COLO668 (cell line): Measurements from ENCODE around the gene TIAM2.
"Not testable (repeated sequence)": the region's sequence is repeated elsewhere in the genome, so short reads cannot be mapped to it uniquely, and the experiment has no call there.

Experiments used
- DNase-seq: peaks from one replicate; lab custom pipeline; 2025; ENCODE audit not compliant: unreplicated experiment; lab: John Stamatoyannopoulos, UW

Gene TIAM2

DNA sequence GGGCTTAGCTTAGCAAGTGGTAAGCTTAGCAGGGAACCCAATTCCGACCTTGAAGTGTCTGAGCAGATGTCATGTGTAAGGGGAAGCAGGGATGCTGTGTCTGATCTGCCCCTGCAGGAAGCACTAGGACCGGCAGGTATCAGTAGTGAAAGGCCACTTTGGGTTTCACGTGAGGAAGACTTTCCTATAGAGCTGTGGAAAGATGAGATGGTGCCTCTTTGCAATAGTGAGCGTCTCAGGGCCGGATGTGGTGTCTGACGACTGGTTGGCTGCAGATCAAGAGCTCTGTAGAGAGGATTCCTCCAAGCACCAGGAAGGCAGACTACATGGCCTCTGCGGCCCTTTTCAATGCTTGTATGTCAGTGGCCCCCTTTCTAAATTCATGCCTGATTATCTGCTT, 98.3 kb downstream of the TIAM2 start:
- no peak for DNase-seq

DNA sequence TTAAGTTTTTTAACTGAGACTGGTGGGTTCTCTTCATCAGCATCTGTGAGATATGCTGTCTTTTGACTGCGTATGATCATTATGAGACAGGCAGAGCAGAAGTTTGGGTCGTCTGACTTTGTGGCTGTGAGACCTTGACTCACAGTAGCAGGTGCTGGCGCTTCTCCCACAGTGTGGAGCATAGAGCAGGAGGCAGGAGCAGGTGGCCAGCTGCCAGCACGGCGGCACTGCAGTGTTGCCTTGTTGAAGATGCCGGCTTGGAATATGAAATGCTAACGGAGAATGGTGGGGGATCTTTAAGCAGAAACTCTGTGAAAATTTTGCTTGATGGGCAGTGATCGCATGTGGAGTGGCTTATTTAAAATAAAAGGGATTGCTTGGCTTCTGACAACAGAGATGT, 105.0 kb downstream of the TIAM2 start:
- no peak for DNase-seq

DNA sequence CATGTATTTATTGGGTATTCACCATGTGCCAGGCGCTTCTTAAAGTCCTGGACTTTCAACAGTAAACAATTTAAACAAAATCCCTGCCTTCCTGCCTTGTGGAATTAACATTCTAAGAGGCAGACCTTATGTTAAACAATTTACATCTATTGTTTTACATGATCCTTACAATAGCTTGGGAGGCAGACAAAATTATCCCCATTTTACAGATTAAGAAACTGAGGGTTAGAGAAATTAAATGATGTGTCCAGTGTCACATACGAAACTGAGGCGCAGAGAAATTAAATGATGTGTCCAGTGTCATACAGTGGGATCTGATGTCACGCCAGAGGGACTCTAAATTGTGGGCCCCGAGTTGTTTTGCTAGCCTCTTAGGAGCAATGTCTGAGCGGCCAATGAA, 105.5 kb downstream of the TIAM2 start:
- DNase-seq = no peak

DNA sequence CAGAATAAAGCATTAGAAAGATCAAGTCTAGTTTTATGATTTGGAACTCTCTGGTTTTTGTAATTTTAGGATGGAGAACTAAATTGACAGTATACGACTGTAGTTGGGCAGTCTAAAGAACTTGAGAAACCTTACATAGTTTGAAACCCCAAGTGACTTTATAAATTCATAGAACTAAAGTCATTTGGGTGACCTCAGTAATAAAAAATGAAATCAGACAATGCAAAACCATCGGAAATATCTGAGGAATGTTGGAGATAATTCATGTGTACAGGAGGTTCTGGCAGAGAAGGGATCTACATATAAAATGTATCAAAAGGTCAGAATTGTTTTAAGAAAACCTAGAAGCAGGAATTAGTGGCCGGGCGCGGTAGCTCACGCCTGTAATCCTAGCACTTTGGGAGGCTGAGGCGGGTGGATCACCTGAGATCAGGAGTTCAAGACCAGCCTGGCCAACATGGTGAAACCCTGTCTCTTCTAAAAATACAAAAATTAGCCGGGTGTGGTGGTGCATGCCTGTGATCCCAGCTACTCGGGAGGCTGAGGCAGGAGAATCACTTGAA, 108.0 kb downstream of the TIAM2 start:
- DNase-seq = not testable (repeated sequence)

DNA sequence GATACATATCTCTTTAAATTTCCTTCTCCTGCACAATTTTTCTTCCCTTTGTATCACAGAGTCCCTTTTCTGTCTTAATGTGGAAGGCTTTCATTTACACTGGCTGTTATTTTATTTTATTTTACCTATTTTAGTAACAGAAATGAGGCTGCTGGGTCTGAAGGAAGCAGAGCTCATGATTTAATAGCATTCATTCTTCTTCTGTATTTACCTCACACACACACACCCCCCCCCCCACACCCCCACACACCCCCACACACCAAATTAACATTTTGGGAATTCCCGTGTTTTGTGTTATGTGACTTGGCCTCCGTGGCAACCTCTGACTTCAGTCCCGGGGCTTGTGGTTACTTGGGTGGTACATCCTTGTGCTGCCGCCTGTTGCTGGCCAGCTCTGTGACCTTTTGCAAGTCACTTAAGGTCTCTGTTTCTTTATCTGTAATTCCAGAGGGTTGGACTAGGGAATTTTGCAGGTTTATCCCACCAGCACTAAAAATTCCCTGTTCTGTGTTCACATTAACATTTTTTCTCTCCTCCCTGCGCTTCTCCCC, 108.8 kb downstream of the TIAM2 start:
- DNase-seq = no peak

DNA sequence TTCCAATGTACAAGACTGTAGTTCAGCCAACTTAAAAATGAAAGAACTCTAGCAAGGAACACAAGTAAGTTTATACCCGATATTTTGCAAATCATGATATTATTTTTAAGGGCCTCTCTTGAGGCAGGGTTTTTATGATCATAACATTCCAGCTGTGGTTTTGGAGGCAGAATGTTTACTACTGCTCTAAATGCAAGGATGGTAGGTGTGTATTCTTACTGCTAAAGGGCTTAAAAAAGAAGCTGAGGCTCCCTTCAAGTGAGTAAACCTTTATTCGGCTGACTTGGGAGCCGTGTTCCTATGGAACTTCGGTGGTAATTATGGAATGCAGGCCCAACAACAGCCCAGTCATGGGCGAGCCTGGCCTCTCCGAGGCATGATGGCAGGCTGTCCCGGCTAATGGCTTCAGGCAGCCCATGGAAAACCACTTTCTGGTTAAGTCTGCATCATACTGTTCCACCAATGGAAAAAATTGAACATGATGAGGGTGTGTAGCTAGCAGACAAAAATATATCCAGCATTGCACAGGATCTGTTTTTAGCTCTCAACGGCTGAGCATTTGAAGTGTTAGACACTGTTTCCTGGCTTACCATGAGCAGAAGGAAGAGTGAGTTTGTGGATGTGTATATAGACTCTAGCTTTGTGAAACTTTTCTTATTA, 111.5 kb downstream of the TIAM2 start:
- no peak for DNase-seq

DNA sequence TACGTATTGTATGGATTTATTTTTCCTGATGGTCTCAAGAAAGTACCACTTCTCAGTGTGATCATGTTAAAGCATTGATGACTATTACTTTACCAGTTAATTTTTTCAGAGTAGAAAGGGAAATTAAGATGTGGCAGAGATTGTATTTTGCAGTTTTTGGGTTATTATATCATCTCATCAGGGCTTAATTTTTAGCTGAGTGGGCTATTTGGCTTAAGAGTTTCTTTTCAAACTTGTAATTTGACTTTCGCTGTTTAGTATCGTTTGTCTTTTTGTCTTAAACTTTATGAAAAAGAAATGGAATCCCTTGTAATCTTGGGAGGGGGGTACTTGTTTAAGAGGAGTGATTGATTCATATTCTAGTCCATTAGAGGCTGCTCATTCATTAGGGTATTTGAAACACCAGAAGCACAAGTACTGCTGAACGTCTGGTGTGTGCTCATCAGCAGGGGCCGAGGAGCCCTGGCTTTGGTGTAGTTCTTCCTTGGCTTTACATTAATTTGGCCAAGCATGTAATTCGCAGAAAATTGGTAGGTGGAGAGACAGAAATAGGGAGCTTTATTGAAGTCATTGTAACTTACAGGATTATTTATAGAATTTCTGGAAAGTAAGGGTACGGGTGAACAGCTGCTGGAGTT, 112.4 kb downstream of the TIAM2 start:
- no peak for DNase-seq

DNA sequence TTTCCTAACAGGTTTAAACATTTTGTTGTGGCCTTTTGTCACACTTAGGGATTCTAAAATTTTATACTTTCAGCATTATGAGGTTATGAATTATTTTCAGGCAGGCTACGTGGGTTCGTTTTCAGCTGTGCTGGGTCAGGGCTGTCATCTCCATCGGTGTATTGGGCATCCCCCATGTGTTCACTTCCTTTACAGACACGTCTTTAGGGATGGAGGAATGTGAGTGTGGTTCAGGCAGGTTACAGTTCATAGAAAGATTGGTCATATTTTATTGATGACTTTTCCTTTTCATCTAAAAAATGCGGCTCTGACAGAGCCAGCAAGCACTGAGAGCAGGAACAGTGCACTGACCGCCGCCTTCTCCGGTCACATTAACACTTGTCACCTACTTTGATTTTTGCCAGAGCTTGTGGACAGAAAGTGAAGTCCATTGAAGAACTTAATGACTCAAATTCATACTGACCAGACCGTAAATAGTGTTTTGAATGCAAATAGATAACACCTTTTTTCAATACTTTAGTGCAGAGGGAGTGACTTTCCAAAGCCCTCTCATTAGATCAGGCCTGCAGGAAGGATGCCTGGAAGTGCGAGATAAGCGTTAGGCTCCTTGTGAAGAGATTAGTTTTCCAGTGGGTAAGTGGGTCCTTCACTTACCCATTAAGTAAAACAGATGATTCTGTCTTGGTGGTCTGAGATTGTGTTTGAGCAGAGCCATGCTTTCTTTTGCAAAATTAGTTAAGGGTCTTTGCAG, 113.1 kb downstream of the TIAM2 start:
- no peak for DNase-seq

DNA sequence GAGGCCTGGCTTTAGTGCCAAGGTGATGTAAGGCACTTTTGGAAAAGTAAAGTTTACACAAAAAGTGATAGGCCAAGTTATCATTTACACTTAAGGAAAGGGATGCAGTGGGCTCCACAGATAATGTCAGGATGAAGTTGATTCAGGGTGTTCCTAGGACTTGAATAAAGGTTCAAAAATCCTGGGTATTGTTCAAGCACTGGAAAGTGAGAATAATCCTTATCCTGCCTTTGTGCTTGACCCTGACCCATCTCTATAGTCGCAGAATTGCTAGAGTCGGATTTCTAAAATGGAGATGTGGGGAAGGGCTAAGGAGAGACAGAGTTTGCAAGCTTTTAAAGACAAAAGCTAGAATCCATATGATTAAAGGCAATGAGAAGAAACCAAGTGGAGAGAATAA, 115.6 kb downstream of the TIAM2 start:
- DNase-seq = no peak

DNA sequence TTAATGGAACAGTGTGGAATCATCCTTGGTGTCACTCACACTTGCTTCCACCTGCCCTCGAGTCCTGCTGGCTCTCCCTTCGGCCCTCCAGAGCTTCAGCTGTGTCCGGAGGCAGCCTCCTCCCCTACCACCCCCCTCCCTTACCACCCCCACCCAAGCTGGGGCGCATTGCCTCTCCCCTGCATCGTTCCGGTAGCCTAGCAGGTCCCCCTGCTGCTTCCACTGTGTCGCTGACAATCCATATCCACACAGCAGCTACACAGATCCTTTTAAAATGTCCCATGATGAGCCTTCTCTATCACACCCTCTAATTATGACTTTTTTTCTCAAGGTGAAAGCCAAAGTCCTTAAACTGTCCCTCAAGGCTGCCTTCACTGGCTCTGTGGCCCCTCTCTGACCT, 117.6 kb downstream of the TIAM2 start:
- no peak for DNase-seq

DNA sequence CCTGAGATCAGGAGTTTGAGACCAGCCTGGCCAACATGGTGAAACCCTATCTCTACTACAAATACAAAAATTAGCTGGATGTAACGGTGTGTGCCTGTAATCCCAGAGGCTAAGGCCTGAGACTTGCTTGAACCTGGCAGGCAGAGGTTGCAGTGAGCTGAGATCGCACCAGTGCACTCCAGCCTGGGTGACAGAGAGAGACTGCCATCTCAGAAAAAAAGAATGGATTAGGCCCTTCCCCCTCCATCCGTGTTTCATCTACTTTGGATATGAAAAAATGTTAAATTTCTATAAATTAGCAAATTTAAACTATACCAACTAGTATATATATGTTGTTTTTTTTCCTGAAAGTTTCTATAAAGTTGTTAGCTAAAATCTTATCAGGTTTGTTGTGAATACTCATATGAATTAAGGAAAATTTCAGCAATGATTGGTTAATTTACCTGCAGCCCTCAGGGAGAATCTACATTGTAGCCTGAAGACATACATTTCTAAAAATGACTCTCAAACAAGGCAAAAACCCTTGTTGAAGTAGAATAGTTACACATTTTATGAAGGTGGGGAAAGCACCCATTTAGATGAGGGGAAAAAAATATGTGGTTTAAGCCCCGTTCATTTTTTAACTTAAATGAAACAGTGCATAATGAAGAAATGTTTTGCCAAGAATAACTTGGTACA, 120.9 kb downstream of the TIAM2 start:
- DNase-seq = no peak

DNA sequence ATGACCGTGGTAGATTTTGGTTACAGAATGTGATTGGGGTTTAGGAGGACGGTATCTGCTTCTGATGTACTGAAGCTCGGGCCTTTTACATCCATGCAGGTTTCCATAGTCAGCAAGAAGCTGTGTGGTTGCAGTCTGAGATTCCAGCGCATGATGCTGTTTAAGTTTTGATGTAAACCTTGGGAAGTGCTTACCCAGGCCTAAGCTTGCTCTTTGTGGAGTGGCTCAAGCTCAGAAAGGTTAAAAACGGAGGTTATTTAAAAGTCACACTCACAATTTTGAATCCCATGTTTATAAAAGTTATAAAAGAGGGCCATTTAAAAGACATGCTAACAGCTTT, 121.4 kb downstream of the TIAM2 start:
- DNase-seq = no peak

DNA sequence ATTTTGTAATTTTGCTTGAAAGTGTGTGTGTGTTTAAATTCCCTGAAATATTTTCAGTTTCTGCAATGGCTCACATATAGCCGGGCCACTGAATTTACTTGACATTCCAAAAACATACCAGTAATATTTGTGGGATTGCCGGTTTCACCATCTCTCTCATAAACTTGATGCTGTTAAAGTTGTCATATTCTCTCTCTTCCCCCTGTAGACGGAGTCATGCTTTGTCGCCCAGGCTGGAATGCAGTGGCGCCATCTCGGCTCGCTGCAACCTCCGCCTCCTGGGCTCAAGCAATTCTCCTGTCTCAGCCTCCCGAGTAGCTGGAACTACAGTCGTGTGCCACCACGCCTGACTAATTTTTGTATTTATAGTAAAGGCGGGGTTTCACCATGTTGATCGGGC, 122.1 kb downstream of the TIAM2 start:
- no peak for DNase-seq

DNA sequence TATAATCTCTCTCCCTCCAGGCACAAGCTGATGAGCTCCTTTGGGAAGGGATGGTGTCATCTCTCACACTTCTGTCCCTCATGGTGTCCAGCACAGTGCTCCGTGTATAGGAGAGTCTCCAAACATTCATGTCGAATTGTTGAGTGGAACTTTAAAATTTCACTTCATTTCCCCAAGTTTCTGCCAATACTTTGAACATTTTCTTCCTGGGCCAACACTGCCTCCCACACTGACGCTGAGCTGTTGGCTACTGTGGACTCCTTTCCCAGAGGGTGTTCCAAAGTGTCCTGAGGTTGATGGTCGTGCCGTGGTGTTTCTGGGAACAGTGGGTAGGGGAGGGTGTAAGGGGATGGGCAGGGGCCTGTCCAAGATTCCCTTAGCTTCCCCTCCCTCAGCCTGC, 122.7 kb downstream of the TIAM2 start:
- DNase-seq = no peak

DNA sequence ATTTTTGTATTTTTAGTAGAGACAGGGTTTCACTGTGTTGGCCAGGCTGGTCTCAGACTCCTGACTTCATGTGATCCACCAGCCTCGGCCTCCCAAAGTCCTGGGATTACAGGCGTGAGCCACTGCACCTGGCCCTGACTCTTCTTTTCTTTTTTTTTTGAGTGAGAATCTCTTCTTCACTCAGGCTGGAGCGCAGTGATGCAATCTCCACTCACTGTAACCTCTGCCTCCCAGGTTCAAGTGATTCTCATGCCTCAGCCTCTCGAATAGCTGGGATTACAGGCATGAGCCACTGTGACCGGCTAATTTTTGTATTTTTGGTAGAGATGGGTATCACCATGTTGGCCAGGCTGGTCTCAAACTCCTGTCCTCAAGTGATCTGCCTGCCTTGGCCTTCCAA, 124.1 kb downstream of the TIAM2 start:
- not testable (repeated sequence) for DNase-seq

DNA sequence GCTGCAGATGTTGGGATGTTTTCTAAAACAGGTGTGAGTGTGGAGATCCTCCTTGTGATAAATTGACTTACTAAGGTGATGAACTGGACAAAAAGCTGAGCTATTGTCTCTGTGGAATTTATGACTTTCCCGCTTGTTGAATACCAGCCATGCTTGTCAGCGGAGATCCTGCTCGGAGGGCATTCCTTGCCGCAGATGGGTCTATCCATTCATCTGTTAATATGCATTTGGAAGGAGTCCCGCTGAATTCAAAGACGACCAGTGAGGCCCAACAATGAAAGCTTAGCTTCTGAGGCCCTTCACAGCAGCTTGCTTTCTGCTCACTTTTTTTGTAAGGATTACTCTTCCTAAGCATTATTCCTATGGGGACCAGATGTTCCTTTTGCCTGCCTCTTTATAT, 124.9 kb downstream of the TIAM2 start:
- DNase-seq = no peak

DNA sequence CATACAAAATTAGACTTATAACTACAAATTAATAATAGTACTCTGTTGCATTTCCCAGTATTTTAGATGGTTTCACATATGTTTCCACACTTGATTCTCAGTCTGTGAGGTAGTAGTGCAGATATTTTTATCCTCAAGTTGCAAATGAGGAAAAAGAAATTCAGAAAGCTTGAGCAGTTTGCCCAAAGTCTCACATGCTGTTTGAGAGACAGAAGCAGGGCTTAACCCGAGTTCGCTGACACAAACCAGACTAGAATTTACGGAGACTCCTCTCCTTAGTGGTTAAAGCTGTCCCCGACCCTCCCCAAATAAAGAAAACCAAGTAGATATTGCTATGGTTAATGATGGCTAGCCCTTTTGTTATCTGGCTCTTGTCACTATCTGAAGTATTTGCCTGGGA, 126.2 kb downstream of the TIAM2 start:
- DNase-seq = no peak

DNA sequence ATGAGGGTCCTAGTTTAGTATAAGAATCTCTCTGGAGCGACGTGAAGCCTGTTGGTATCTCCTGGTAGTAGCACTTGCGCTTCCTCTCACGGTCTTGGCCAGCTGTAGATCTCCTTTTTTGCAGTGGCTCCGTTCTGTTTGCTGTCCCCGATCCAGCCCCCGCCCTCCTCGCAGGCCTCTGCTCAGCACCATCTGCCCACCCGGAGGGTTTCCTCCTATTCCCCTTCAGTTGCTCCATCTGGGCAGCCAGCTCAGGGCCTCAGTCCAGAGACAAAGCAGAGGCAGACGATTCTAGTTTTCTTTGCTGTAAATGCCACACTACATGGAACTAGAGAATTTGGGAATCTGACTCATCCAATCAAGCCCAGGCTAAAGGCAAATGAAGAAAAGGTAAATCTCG, 126.6 kb downstream of the TIAM2 start:
- DNase-seq = no peak

DNA sequence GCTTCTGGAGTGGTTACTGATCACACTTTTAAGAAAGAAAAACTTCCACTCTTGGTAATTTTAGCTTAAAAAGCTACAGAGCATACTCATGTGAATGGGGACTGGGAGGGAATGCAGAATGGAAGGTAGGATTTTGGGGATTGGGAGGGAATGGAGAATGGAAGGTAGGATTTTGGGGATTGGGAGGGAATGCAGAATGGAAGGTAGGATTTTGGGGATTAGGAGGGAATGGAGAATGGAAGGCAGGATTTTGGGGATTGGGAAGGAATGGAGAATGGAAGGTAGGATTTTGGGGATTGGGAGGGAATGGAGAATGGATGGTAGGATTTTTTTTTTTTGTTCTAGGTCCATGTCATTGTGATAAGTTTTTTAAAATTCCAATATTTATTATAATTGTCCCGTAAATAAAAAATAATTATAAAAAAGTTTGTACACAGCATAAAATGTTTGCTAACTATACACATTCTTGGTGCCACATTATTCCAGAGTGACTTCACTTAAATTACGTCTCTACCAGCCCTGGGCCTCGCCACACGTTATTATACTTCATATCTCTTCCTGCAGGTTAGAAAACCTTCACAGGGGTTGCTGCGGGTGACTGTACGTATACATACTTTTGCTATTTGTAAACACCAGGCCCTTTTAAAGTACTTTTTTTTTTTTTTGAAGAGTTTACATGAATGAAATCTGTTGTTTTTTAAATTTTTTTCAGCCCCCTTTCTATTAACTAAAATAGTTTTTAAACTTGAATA, 127.3 kb downstream of the TIAM2 start:
- DNase-seq = no peak

DNA sequence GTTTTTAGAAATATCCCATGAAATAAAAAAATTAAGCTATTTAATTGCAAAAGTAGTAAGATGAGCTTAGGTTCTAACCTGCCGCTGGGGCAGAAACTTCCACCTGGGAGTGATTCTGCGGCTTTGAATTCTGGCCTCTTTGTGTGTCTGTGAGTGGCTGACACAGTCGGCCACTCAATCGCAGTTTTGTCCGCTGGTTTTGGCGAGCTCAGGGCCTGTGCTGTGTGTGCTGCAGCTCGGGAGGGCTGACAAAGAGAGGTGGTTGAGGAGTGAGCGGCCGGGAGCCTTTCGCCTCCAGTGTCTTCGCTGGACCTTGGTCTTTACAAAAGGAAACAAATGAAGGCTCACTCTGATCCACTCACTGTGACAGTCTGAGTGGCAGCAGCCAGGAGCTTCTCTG, 128.4 kb downstream of the TIAM2 start:
- DNase-seq = no peak

DNA sequence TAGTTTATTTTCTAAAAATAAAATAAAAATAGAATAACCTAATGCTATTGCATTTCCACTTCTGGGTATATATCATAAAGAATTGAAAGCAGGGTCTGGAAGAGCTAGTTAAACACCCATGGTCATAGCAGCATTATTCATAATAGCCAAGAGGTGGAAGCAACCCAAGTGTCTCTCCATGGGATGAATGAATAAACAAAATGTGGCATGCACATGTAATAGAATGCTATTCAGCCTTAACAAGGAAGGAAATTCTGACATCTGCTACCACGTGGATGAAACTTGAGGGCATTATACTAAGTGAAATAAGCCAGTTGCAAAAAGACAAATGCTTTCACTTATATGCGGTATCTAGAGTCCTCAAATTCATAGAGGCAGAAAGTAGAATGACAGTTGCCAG, 130.8 kb downstream of the TIAM2 start:
- no peak for DNase-seq
